Activated naive CD8-positive, alpha-beta T cell treated with anti-CD3 and anti-CD28 coated beads, Interleukin-2, amount 10 ng/mL, durations not matched to agents 7 days and 5 days (primary cell): ENCODE results near the gene CUX1. TPM values are rescaled to one million over a fixed set of nuclear protein-coding genes. Genes with fewer than 3 reads are reported as not detected.
A peak's percentile ranks its signal among the peaks of the same experiment; 100 is the strongest.

Experiments used
- ATAC-seq: fragments of 150-1000 bp; cut with Tn5 transposase; one replicate; pipeline ENCODE4 v1.10.0; 2021; ENCODE audit warnings: low read depth, moderate library complexity
- POLR2A ChIA-PET: fragments of 350-600 bp; sonication (Branson Sonifier 250); formaldehyde crosslinking; loops from one replicate; lab custom pipeline; 2021; ENCODE audit warnings: antibody characterized with exemption; lab: Charles Lee
- DNase-seq: peaks from one replicate; pipeline ENCODE4 v3.0.0; 2021
- H3K27ac Mint-ChIP-seq: one replicate; pipeline ENCODE4 v1.8.0; 2022; ENCODE audit warnings: mild to moderate bottlenecking, mixed read lengths
- H3K27me3 Mint-ChIP-seq: one replicate; pipeline ENCODE4 v1.8.0; 2022; ENCODE audit warnings: mild to moderate bottlenecking, moderate library complexity, mixed read lengths
- H3K36me3 Mint-ChIP-seq: one replicate; pipeline ENCODE4 v1.8.0; 2021; ENCODE audit warnings: mild to moderate bottlenecking, mixed read lengths
- H3K4me1 Mint-ChIP-seq: one replicate; pipeline ENCODE4 v1.8.0; 2021; ENCODE audit warnings: mixed read lengths
- H3K4me3 Mint-ChIP-seq: one replicate; pipeline ENCODE4 v1.8.0; 2022; ENCODE audit warnings: mild to moderate bottlenecking, moderate library complexity, mixed read lengths
- H3K9me3 Mint-ChIP-seq: one replicate; pipeline ENCODE4 v1.8.0; 2021; ENCODE audit warnings: mixed read lengths
- total RNA-seq, 2 experiments: library from RNA; stranded (reverse); gene quantifications; one replicate each; pipeline ENCODE4 v1.2.3, GENCODE V29; 2021

The CUX1 gene
- total RNA-seq, 2 experiments from 2014 or later, result 35.7 to 37.6 TPM

DNA sequence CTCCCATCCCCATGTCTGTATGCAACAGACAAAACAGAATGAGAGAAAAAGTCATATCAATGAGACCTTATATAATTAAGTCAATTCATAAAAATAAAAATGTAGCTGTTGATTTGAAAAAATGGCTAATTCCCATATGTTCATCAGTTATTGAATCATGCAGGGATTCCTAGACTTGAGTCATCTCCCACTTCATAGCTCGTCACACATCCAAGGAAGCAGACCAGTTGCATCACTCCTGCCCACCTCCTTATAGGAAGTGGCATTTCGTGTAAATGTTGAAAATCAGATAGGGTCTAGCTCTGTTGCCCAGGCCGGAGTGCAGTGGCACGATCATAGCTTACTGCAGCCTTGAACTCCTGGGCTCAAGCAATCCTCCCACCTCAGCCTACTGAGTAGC lies 413.2 kb downstream of the CUX1 start:
- Mint-ChIP-seq H3K4me1 (no peaks in the 10 kb centered on the region), H3K27me3 (no peaks in the 10 kb centered on the region), H3K27ac (no peak overlapping the region), H3K36me3 (no peaks in the 10 kb centered on the region), H3K4me3 (no peak overlapping the region), H3K9me3 (no peaks in the 10 kb centered on the region)
- no peak for DNase-seq
- ATAC-seq, result no peak
- POLR2A ChIA-PET, result no interaction called here

DNA sequence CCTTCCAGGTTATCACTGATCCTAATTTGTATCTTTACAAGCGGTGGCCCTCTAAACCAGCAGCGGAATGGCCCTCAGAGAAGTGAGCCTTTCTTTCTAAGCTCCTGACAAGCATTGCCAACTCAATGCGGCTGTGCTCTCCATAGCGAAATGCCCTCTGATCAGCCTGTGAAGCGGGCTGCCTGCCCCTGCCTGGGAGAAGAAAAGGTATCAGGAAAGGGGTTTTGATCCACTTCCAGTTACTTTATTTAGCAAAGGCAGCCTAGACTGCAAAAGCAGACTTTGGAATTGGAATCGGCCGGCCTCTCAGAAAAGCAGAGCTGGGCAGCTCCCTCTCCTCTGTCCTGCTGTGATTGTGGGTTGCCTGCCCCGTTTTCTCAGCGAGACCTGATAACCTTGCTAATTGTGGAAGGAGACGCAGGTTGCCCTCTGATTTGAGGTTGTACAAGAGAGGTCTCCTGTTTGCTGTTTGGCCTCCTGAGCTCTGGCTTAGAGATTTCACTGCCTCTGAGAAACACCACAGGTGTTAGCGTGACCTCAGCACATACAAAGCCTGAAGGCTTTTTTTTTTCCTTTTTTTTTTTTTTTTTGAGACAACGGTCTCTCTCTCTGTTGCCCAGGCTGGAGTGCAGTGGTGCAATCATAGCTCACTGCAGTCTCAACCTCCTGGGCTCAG lies 415.3 kb downstream of the CUX1 start:
- no peaks in the 10 kb centered on the region for H3K4me1 Mint-ChIP-seq
- ATAC-seq (no peak), DNase-seq (no peak)
- no peaks in the 10 kb centered on the region for H3K27me3 Mint-ChIP-seq
- POLR2A ChIA-PET, result no interaction called here
- H3K9me3 Mint-ChIP-seq, result no peaks in the 10 kb centered on the region
- peak overlapping the region; percentile 38 for H3K27ac Mint-ChIP-seq
- H3K4me3 Mint-ChIP-seq, result no peak overlapping the region
- H3K36me3 Mint-ChIP-seq, result peaks cover 1% of the 10 kb centered on the region

DNA sequence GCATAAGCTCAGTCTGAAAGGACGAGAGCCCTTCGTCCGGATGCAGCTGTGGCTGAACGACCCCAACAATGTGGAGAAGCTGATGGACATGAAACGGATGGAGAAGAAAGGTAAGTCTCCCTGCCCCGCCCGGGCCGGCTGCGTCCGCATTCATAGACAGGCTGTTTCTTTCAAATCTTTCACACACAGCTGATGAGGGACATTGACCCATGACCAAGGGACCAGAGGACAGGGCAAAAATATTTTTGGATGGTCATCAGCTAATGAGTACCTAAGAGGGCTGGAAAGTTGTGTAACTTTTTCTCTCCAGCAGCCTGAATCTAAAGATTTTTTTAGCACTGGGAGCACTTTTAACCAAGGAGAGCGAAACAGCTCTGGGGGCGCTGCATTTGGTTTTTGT lies 416.7 kb downstream of the CUX1 start:
- no peaks in the 10 kb centered on the region for H3K27me3 Mint-ChIP-seq
- H3K9me3 Mint-ChIP-seq, result no peaks in the 10 kb centered on the region
- no peak for DNase-seq
- POLR2A ChIA-PET, result no interaction called here
- no peak overlapping the region for H3K4me3 Mint-ChIP-seq
- H3K36me3 Mint-ChIP-seq, result peaks cover 1% of the 10 kb centered on the region
- H3K4me1 Mint-ChIP-seq, result no peaks in the 10 kb centered on the region
- ATAC-seq, result no peak
- no peak overlapping the region for H3K27ac Mint-ChIP-seq

DNA sequence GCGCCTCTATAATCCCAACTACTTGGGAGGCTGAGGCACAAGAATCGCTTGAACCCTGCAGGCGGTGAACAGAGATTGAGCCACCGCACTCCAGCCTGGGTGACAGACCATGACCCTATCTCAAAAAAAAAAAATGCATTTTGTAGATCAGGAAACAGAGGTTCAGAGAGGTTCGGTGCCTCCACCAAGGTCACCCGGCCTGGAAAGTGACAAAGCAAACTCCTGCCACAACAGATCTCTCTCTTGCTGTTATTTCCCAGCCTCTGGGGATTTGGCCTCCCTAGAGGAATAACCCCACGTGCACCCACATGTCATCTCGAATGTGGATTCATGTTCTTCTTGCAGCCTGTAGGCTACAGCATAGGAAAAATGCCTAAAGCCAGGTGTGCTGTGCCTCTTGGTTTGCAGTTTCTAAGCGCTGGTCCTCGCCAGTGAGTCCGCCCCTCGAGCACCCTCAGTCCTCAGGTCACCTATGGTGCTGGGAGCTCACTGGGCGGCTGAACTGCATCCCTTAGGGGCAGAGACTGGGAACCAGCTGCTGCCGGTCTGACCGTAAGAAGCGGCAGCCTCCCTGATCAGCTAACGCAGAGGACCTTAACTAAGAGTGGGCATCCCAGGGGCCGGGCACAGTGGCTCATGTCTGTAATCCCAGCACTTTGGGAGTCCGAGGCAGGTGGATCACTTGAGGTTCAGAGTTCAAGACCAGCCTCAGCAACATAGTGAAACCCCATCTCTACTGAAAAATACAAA lies 417.6 kb downstream of the CUX1 start:
- peaks cover 1% of the 10 kb centered on the region for H3K36me3 Mint-ChIP-seq
- H3K9me3 Mint-ChIP-seq, result no peaks in the 10 kb centered on the region
- POLR2A ChIA-PET, result no interaction called here
- no peak overlapping the region for H3K27ac Mint-ChIP-seq
- no peak overlapping the region for H3K4me3 Mint-ChIP-seq
- no peak for ATAC-seq
- H3K27me3 Mint-ChIP-seq, result no peaks in the 10 kb centered on the region
- no peak for DNase-seq
- no peaks in the 10 kb centered on the region for H3K4me1 Mint-ChIP-seq

DNA sequence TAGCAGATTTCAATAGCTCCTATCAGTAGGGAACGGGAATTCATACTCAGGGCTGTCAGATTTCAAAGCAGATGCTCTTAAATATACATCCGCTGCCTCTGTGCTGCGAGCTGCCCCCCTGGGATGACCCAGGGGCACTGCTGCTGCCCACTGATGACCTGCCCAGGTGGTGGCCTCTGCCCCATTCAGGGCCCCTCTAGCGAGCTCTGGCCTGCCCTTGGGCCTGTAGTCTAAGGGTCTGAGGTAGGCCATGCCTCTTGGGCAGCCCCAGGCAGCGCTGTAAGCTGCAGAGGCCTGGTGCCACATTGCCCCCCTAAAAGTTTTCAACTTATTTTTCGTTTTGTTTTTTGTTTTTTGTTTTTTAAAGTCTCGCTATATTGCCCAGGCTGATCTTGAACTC lies 418.7 kb downstream of the CUX1 start:
- no peak for ATAC-seq
- Mint-ChIP-seq H3K27ac (no peak overlapping the region), H3K27me3 (no peaks in the 10 kb centered on the region), H3K9me3 (no peaks in the 10 kb centered on the region), H3K4me1 (no peaks in the 10 kb centered on the region), H3K4me3 (no peak overlapping the region), H3K36me3 (peaks cover 1% of the 10 kb centered on the region)
- DNase-seq, result no peak
- POLR2A ChIA-PET, result no interaction called here

DNA sequence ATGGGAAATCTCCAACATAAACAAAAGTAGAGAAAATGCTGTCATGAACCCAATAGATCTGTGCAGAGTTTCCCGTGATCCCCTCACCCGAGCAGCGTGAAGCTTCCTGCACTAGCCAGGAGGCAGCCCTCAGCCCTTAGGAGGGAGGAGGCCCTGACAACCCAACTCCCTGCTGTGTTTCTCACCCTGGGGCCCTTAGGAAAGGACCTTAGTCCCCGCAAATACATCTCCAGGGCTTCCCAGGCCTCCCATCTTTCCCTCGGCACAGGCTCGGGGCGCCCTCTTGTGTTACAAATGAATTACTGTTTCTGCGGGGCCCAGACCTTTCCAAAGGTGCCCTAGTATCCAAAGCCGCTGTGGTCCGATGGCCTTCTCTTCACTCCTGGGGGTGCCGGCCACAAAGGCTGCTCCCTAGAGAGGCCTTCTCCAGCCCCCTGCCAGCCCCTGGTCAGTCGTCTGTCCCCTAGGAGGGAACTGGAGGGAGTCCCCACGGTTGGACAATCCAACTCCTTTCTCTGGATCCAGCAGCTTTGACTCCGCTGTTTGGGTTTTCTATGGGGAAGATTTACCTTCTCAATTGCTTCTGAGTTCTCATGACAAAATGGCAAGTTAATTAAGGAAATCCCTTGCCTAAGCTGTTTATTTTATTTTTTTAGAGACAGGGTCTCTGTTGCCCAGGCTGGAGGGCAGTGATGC lies 419.3 kb downstream of the CUX1 start:
- Mint-ChIP-seq H3K4me3 (no peak overlapping the region), H3K9me3 (no peaks in the 10 kb centered on the region), H3K4me1 (no peaks in the 10 kb centered on the region), H3K27me3 (no peaks in the 10 kb centered on the region), H3K36me3 (peaks cover 1% of the 10 kb centered on the region), H3K27ac (no peak overlapping the region)
- peak; percentile 52 for ATAC-seq
- peak; percentile 59 for DNase-seq
- POLR2A ChIA-PET, result no interaction called here

DNA sequence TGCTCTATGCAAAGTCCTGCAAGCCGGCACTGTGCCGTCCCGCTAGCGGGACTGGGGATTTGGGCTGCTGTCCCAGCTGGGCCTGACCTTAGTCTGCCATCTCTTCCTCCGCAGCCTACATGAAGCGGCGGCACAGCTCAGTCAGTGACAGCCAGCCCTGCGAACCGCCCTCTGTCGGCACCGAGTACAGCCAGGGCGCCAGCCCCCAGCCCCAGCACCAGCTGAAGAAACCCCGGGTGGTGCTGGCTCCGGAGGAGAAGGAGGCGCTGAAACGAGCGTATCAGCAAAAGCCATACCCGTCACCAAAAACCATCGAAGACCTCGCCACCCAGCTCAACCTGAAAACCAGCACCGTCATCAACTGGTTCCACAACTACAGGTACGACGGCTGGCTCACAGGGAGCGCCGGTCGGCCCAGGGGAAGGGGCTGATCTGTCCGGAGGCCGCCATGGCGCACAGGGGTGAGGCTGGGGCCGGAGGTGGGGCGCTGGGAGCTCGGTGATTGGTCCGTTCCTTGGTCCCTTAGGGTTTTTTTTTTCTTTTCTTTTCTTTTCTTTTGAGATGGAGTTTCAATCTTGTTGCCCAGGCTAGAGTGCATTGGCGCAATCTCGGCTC lies 421.9 kb downstream of the CUX1 start:
- DNase-seq (no peak), ATAC-seq (no peak)
- Mint-ChIP-seq H3K4me3 (no peak overlapping the region), H3K27ac (no peak overlapping the region), H3K4me1 (no peaks in the 10 kb centered on the region), H3K36me3 (peaks cover 1% of the 10 kb centered on the region), H3K9me3 (no peaks in the 10 kb centered on the region), H3K27me3 (no peaks in the 10 kb centered on the region)
- POLR2A ChIA-PET, result no interaction called here

DNA sequence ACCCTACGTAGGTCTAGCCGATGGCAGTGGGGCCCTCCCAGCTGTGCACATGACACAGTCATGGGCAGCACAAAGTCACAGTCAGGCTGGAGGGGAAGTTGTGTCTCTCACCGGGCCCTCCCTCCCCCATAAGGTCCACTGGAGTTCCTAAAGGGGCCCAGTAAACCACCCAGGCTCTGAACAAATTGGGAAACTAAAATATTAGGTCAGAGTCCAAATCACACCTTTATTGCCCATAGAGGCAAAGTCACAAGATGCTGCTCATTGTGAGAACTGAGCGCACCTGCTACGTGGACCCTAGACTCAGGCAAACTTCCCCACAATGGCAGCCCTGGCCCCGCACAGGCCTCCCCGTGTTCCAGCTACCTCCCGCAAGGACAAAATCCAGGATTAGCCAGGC lies 424.0 kb downstream of the CUX1 start:
- POLR2A ChIA-PET, result no interaction called here
- Mint-ChIP-seq H3K4me3 (no peak overlapping the region), H3K27ac (no peak overlapping the region), H3K36me3 (no peaks in the 10 kb centered on the region), H3K9me3 (no peaks in the 10 kb centered on the region), H3K4me1 (no peaks in the 10 kb centered on the region), H3K27me3 (no peaks in the 10 kb centered on the region)
- ATAC-seq (no peak), DNase-seq (no peak)

DNA sequence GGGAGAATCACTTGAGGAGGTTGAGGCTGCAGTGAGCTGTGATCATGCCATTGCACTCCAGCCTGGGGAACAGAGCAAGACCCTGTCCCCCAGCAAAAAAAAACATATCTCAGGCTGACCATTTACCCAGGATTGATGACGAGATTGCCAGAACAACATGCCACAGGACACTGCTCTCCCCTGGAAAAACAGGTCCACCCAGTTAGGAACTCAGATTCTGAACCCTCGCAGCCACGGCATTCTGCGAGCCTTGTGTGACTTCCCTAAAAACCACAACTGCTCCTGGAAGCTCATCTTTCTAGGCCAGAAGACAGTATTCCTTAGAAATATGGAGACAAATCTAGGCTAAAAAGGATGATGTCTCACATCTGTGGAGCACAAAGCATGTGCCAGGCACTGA lies 427.2 kb downstream of the CUX1 start:
- H3K9me3 Mint-ChIP-seq, result no peaks in the 10 kb centered on the region
- H3K27me3 Mint-ChIP-seq, result no peaks in the 10 kb centered on the region
- no peaks in the 10 kb centered on the region for H3K36me3 Mint-ChIP-seq
- ATAC-seq (no peak), DNase-seq (no peak)
- H3K4me3 Mint-ChIP-seq, result no peak overlapping the region
- no peaks in the 10 kb centered on the region for H3K4me1 Mint-ChIP-seq
- POLR2A ChIA-PET, result no interaction called here
- no peak overlapping the region for H3K27ac Mint-ChIP-seq

DNA sequence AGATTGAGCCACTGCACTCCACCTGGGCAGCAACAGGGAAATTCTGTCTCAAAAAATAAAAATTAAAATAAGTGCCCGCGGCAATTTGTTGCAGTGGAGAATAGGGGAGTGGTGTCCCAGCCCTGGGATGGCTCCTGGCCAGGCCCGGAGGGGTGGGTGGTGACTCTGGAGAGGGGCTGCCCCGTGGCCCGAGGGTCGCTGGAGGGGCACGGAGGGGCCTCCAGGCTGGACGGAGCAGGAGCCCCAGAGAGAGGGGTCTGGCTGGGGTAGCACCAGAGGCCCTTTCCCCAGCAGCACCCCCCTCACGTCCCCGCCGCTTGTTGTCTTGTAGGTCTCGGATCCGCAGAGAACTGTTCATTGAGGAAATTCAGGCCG lies 430.6 kb downstream of the CUX1 start:
- no peak for DNase-seq
- Mint-ChIP-seq H3K4me1 (no peaks in the 10 kb centered on the region), H3K36me3 (no peaks in the 10 kb centered on the region), H3K4me3 (no peak overlapping the region), H3K27me3 (no peaks in the 10 kb centered on the region), H3K27ac (no peak overlapping the region), H3K9me3 (no peaks in the 10 kb centered on the region)
- POLR2A ChIA-PET, result no interaction called here
- ATAC-seq, result no peak

DNA sequence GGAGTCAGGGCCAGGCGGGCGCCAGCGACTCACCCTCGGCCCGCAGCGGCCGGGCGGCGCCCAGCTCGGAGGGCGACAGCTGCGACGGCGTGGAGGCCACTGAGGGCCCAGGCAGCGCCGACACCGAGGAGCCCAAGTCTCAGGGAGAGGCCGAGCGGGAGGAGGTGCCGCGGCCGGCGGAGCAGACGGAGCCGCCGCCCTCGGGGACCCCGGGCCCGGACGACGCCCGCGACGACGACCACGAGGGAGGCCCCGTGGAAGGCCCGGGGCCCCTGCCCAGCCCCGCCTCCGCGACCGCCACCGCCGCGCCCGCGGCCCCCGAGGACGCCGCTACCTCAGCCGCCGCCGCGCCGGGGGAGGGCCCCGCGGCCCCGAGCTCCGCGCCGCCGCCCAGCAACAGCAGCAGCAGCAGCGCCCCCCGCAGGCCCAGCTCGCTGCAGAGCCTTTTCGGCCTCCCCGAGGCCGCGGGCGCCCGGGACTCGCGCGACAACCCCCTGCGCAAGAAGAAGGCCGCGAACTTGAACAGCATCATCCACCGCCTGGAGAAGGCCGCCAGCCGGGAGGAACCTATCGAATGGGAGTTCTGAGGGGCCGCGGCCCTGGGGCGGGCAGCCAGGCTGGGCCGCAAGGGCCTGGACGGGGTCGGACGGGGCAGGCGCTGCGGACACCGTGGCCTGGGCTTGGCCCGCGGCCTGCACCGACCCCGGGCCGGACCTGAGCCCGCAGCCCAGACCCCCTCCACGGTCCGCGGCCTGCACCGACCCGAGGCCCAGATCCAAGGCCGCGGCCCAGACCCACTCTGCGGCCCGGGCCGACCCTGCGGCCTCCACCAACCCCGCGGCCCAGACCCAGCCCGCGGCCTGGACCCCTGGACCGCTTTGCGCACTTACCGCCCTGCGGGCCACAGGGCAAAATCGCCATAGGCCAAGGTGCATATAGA lies 431.3 kb downstream of the CUX1 start:
- Mint-ChIP-seq H3K4me1 (no peaks in the 10 kb centered on the region), H3K27ac (no peak overlapping the region), H3K9me3 (no peaks in the 10 kb centered on the region), H3K27me3 (no peaks in the 10 kb centered on the region), H3K4me3 (no peak overlapping the region), H3K36me3 (no peaks in the 10 kb centered on the region)
- ATAC-seq (no peak), DNase-seq (no peak)
- POLR2A ChIA-PET, result no interaction called here

DNA sequence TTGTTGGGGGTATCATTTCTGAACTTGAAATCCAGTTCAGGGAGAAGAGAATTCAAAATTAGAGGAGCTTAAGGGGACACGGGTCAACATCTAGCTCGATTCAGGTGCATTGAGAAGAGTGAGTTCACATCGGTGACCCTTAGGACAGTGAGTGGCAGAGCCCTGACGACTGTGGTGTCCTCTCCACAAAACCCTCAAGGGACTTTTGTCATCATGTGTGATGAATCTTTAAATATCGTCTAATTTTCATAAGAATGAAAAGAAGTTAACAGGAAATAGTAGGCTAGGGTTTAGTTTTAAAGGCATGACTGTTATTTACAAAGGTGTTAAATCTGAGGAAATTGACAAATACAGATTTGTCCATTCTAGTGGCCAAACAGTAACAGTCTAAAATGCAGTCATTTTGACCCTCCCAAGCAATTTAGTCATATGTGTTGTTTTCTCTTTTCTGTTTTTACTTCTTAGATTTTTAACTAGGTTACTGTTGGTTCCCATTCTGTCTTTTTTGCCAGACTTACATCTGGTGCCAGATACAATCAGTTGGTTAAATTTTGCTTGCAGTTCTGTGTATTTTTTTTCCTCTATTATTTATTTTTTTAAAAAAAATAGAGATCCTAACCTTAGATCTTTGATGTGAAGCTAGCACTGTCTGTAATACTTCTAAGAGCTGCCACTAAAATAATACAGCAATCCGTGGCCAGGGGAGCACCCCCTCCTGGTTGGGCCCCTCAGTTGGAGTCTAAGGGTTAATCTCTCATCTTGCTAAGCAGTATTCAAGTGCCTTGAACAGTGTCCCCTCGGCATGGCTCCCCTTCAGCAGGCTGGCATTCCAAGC lies 434.3 kb downstream of the CUX1 start:
- POLR2A ChIA-PET, result no interaction called here
- no peak overlapping the region for H3K4me3 Mint-ChIP-seq
- no peak for ATAC-seq
- no peaks in the 10 kb centered on the region for H3K9me3 Mint-ChIP-seq
- no peaks in the 10 kb centered on the region for H3K27me3 Mint-ChIP-seq
- no peak overlapping the region for H3K27ac Mint-ChIP-seq
- no peak for DNase-seq
- no peaks in the 10 kb centered on the region for H3K36me3 Mint-ChIP-seq
- H3K4me1 Mint-ChIP-seq, result no peaks in the 10 kb centered on the region
